GM12801 (cell line): Measurements from ENCODE around the gene RPLP2.

ENCODE experiments used
- CTCF ChIP-seq: IDR thresholded peaks from one replicate; pipeline ENCODE4 v1.5.1; 2011; ENCODE audit warnings: control low read depth; ENCODE audit not compliant: insufficient read length; ENCODE audit errors: extremely low read depth

RPLP2 gene

GRCh38 chr11:791658-792534 is 17.9 kb upstream of the RPLP2 start:
- no peak for TF ChIP-seq CTCF

GRCh38 chr11:792535-792821 is 17.3 kb upstream of the RPLP2 start:
- TF ChIP-seq CTCF = no peak

GRCh38 chr11:792873-793272 is 16.9 kb upstream of the RPLP2 start:
- TF ChIP-seq CTCF = no peak

GRCh38 chr11:793556-793955 is 16.2 kb upstream of the RPLP2 start:
- TF ChIP-seq CTCF = no peak

- no peak for TF ChIP-seq CTCF
Measured at GRCh38 chr11:794013-794765, 15.6 kb upstream of the RPLP2 start.

GRCh38 chr11:794766-795633 is 14.8 kb upstream of the RPLP2 start:
- TF ChIP-seq CTCF = no peak
